K562 (cell line): Measurements from ENCODE around the gene NMNAT2.

Experiments used
- AFF4 ChIP-seq: sonication (generic); formaldehyde crosslinking; IDR thresholded peaks from 2 replicates; pipeline ENCODE4 v1.8.0; 2023; ENCODE audit warnings: mild to moderate bottlenecking, missing genetic modification reagents
- CREB1 ChIP-seq, 2 experiments: sonication (generic) in 1 of 2; formaldehyde crosslinking in 1 of 2; IDR thresholded peaks; 2 replicates each; pipeline versions ENCODE4 v1.6.1 to v1.8.0; 2012 to 2022; ENCODE audit warnings: inconsistent platforms in 1 of 2, mild to moderate bottlenecking in 1 of 2, missing genetic modification reagents in 1 of 2, moderate library complexity in 1 of 2
- CTCF ChIP-seq, 3 experiments: IDR thresholded peaks in 2 of 3; conservative IDR thresholded peaks in 1 of 3; 2 replicates each; pipeline ENCODE4 v1.5.1; 2011 to 2012; ENCODE audit warnings: low read length in 3 of 3, mild to moderate bottlenecking in 3 of 3, control low read depth in 2 of 3, improper control_type of control experiment in 1 of 3, inconsistent platforms in 1 of 3, low read depth in 1 of 3, mixed read lengths in 1 of 3, moderate library complexity in 1 of 3; ENCODE audit not compliant: insufficient read depth in 2 of 3
- FOS ChIP-seq: IDR thresholded peaks from 3 replicates; pipeline ENCODE4 v1.6.1; 2011; ENCODE audit not compliant: insufficient read length; ENCODE audit errors: extremely low read depth
- FOXJ3 ChIP-seq: sonication (generic); formaldehyde crosslinking; IDR thresholded peaks from 2 replicates; pipeline ENCODE4 v1.4.0; 2020; ENCODE audit warnings: mild to moderate bottlenecking, missing genetic modification reagents
- HCFC1 ChIP-seq: IDR thresholded peaks from 2 replicates; pipeline ENCODE4 v1.6.1; 2012; ENCODE audit warnings: low read depth, low read length, improper control_type of control experiment
- MAZ ChIP-seq, 2 experiments: fragments of 450-650 bp in 1 of 2; sonication (generic) in 1 of 2; formaldehyde crosslinking; IDR thresholded peaks in 1 of 2; conservative IDR thresholded peaks in 1 of 2; 2 replicates each; pipeline versions ENCODE4 v1.4.0 to v1.5.0; 2020; ENCODE audit warnings: mild to moderate bottlenecking in 1 of 2, missing genetic modification reagents in 1 of 2
- MYBL2 ChIP-seq, 2 experiments: fragments of 450-650 bp in 1 of 2; sonication (generic) in 1 of 2; formaldehyde crosslinking in 1 of 2; IDR thresholded peaks; 2 replicates each; pipeline versions ENCODE4 v1.6.1 to v1.8.1; 2017 to 2022; ENCODE audit warnings: borderline replicate concordance in 1 of 2, inconsistent platforms in 1 of 2, low read depth in 1 of 2, mild to moderate bottlenecking in 1 of 2, missing genetic modification reagents in 1 of 2, moderate library complexity in 1 of 2
- PHF21A ChIP-seq: fragments of 450-650 bp; IDR thresholded peaks from 2 replicates; pipeline ENCODE4 v1.6.1; 2017; ENCODE audit warnings: low read depth, borderline replicate concordance
- POU5F1 ChIP-seq: fragments of 150-350 bp; IDR thresholded peaks from 2 replicates; pipeline ENCODE4 v1.6.1; 2014; ENCODE audit warnings: borderline replicate concordance, low read length, low read depth, mild to moderate bottlenecking; ENCODE audit not compliant: partially characterized antibody
- TBP ChIP-seq: optimal IDR thresholded peaks from 2 replicates; pipeline ENCODE3; 2011; ENCODE audit warnings: low read depth, low read length, improper control_type of control experiment
- TEAD4 ChIP-seq, 2 experiments: sonication (generic) in 1 of 2; formaldehyde crosslinking in 1 of 2; IDR thresholded peaks; 2 replicates each; pipeline versions ENCODE4 v1.6.1 to v1.8.0; 2012 to 2022; ENCODE audit warnings: borderline replicate concordance in 1 of 2, inconsistent platforms in 1 of 2, low read length in 1 of 2, mild to moderate bottlenecking in 1 of 2, missing genetic modification reagents in 1 of 2
- USF1 ChIP-seq: sonication (generic); formaldehyde crosslinking; IDR thresholded peaks from 2 replicates; pipeline ENCODE4 v1.9.0; 2022; ENCODE audit warnings: mild to moderate bottlenecking, missing genetic modification reagents
- ZNF655 ChIP-seq: fragments of 250-450 bp; sonication (Bioruptor Pico); IDR thresholded peaks from 2 replicates; pipeline ENCODE4 v1.5.0; 2021

GRCh38 chr1:183276386-183277080 is 141.6 kb downstream of the NMNAT2 start:
- TF ChIP-seq ZNF655 (no peak), CREB1 (IDR thresholded peaks at IDR 0.05) (no peak), CREB1 (CRISPR knock-in tag; IDR thresholded peaks at IDR 0.05) (no peak), TEAD4 (IDR thresholded peaks at IDR 0.05; ENCODE audit: low read length) (no peak), TEAD4 (CRISPR knock-in tag; IDR thresholded peaks at IDR 0.05; ENCODE audit: borderline replicate concordance) (no peak), POU5F1 (no peak), CTCF (IDR thresholded peaks at IDR 0.05 in 2 of 3, conservative IDR thresholded peaks at IDR 0.05 in 1 of 3; ENCODE audit: insufficient read depth in 2 of 3, low read depth in 1 of 3, low read length in 3 of 3) (no peak), TBP (no peak), FOS (no peak), MYBL2 (IDR thresholded peaks at IDR 0.05; ENCODE audit: low read depth) (no peak), MYBL2 (CRISPR knock-in tag; IDR thresholded peaks at IDR 0.05; ENCODE audit: borderline replicate concordance) (no peak), MAZ (CRISPR knock-in tag; conservative IDR thresholded peaks at IDR 0.05 in 1 of 2, IDR thresholded peaks at IDR 0.05 in 1 of 2) (no peak), HCFC1 (no peak), USF1 (CRISPR knock-in tag) (no peak), FOXJ3 (CRISPR knock-in tag) (no peak), AFF4 (CRISPR knock-in tag) (no peak), PHF21A (no peak)
